Loucy (cell line): ENCODE data around the gene LUZP2.

ENCODE experiments used
- CTCF ChIP-seq: fragments of 200-600 bp; sonication (generic); conservative IDR thresholded peaks from 2 replicates; pipeline ENCODE4 v1.5.1; 2014; ENCODE audit warnings: mild to moderate bottlenecking, antibody characterized with exemption, low read length
- EZH2phosphoT487 ChIP-seq: fragments of 200-600 bp; IDR thresholded peaks from 2 replicates; pipeline ENCODE4 v1.6.1; 2018; ENCODE audit warnings: antibody characterized with exemption, mild to moderate bottlenecking, moderate library complexity, borderline replicate concordance

- TF ChIP-seq CTCF = no peak
- TF ChIP-seq EZH2phosphoT487 = no peak
Observed at GRCh38 chr11:24932110-24933000, 435.5 kb downstream of the LUZP2 start.
